Activated T-helper 17 cell treated with anti-CD3 and anti-CD28 coated beads, Interleukin-2, amount 50 U/mL, for 72 hours (primary cell): ENCODE measurements around the gene C9orf40. TPM values are rescaled to one million over a fixed set of nuclear protein-coding genes. Genes with fewer than 3 reads are reported as not detected.
A peak's percentile ranks its signal among the peaks of the same experiment; 100 is the strongest.

Source experiments
- ATAC-seq: fragments of 150-1000 bp; cut with Tn5 transposase; replicated peaks from 2 replicates; pipeline ENCODE4 v1.10.0; 2021; ENCODE audit warnings: mild to moderate bottlenecking, moderate library complexity
- H3K27ac Mint-ChIP-seq: one replicate; pipeline ENCODE4 v1.8.0; 2022; ENCODE audit warnings: mixed read lengths
- H3K27me3 Mint-ChIP-seq: one replicate; pipeline ENCODE4 v1.8.0; 2022; ENCODE audit warnings: mixed read lengths
- H3K36me3 Mint-ChIP-seq: one replicate; pipeline ENCODE4 v1.8.0; 2022; ENCODE audit warnings: low read depth, mild to moderate bottlenecking, mixed read lengths
- H3K4me1 Mint-ChIP-seq: one replicate; pipeline ENCODE4 v1.8.0; 2022; ENCODE audit warnings: mixed read lengths
- H3K4me3 Mint-ChIP-seq: one replicate; pipeline ENCODE4 v1.8.0; 2022; ENCODE audit warnings: mild to moderate bottlenecking, mixed read lengths
- H3K9me3 Mint-ChIP-seq: one replicate; pipeline ENCODE4 v1.8.0; 2022; ENCODE audit warnings: mixed read lengths
- total RNA-seq, 2 donors: library from RNA; stranded (reverse); gene quantifications; one replicate each; pipeline ENCODE4 v1.2.3, GENCODE V29; 2022

The C9orf40 gene
- total RNA-seq, 2 donors from 2014 or later: 10.4 to 21.3 TPM

- H3K36me3 Mint-ChIP-seq: peaks cover 6% of the 10 kb centered on the region
- no peaks in the 10 kb centered on the region for H3K9me3 Mint-ChIP-seq
- H3K4me1 Mint-ChIP-seq: peaks cover 3% of the 10 kb centered on the region
- no peaks in the 10 kb centered on the region for H3K27me3 Mint-ChIP-seq
- no peak for ATAC-seq
- H3K4me3 Mint-ChIP-seq: peak overlapping the region; percentile 88
- peak overlapping the region; percentile 84 for H3K27ac Mint-ChIP-seq
These were observed 581 bp upstream of the C9orf40 start for GRCh38 chr9:74953235-74953751.

GRCh38 chr9:74951725-74952151 is 974 bp downstream of the C9orf40 start:
- ATAC-seq: peak; percentile 61
- Mint-ChIP-seq H3K36me3 (peaks cover 16% of the 10 kb centered on the region), H3K27ac (peak overlapping the region; percentile 84), H3K9me3 (no peaks in the 10 kb centered on the region), H3K27me3 (no peaks in the 10 kb centered on the region), H3K4me1 (no peaks in the 10 kb centered on the region), H3K4me3 (peak overlapping the region; percentile 88)

GRCh38 chr9:74951107-74951720 is 1.5 kb downstream of the C9orf40 start:
- Mint-ChIP-seq H3K9me3 (no peaks in the 10 kb centered on the region), H3K4me1 (no peaks in the 10 kb centered on the region), H3K36me3 (peaks cover 20% of the 10 kb centered on the region), H3K4me3 (peak overlapping the region; percentile 88), H3K27ac (peak overlapping the region; percentile 84), H3K27me3 (no peaks in the 10 kb centered on the region)
- no peak for ATAC-seq

- H3K27me3 Mint-ChIP-seq: no peaks in the 10 kb centered on the region
- no peaks in the 10 kb centered on the region for H3K4me1 Mint-ChIP-seq
- no peaks in the 10 kb centered on the region for H3K9me3 Mint-ChIP-seq
- H3K36me3 Mint-ChIP-seq: peaks cover 20% of the 10 kb centered on the region
- peak overlapping the region; percentile 42 for H3K4me3 Mint-ChIP-seq
- no peak for ATAC-seq
- no peak overlapping the region for H3K27ac Mint-ChIP-seq
These were observed 2.6 kb downstream of the C9orf40 start for GRCh38 chr9:74949859-74950855.

GRCh38 chr9:74948937-74949336 is 3.8 kb downstream of the C9orf40 start:
- H3K4me1 Mint-ChIP-seq: no peaks in the 10 kb centered on the region
- H3K27me3 Mint-ChIP-seq: no peaks in the 10 kb centered on the region
- no peaks in the 10 kb centered on the region for H3K9me3 Mint-ChIP-seq
- H3K4me3 Mint-ChIP-seq: no peak overlapping the region
- no peak for ATAC-seq
- peaks cover 20% of the 10 kb centered on the region for H3K36me3 Mint-ChIP-seq
- no peak overlapping the region for H3K27ac Mint-ChIP-seq

GRCh38 chr9:74946686-74947085 is 6.0 kb downstream of the C9orf40 start:
- peaks cover 4% of the 10 kb centered on the region for H3K9me3 Mint-ChIP-seq
- no peak overlapping the region for H3K27ac Mint-ChIP-seq
- H3K4me1 Mint-ChIP-seq: peaks cover 11% of the 10 kb centered on the region
- H3K4me3 Mint-ChIP-seq: no peak overlapping the region
- peaks cover 20% of the 10 kb centered on the region for H3K36me3 Mint-ChIP-seq
- no peaks in the 10 kb centered on the region for H3K27me3 Mint-ChIP-seq
- no peak for ATAC-seq

GRCh38 chr9:74942801-74943200 is 9.9 kb downstream of the C9orf40 start:
- Mint-ChIP-seq H3K27me3 (no peaks in the 10 kb centered on the region), H3K9me3 (peaks cover 4% of the 10 kb centered on the region), H3K27ac (peak overlapping the region; percentile 82), H3K4me3 (peak overlapping the region; percentile 41), H3K36me3 (peaks cover 10% of the 10 kb centered on the region), H3K4me1 (peaks cover 11% of the 10 kb centered on the region)
- ATAC-seq: peak; percentile 97

- H3K27me3 Mint-ChIP-seq: no peaks in the 10 kb centered on the region
- H3K9me3 Mint-ChIP-seq: peaks cover 4% of the 10 kb centered on the region
- no peak overlapping the region for H3K4me3 Mint-ChIP-seq
- H3K27ac Mint-ChIP-seq: no peak overlapping the region
- ATAC-seq: no peak
- peaks cover 11% of the 10 kb centered on the region for H3K4me1 Mint-ChIP-seq
- no peaks in the 10 kb centered on the region for H3K36me3 Mint-ChIP-seq
These were observed 12.1 kb downstream of the C9orf40 start for GRCh38 chr9:74940600-74940999.

GRCh38 chr9:74935008-74935407 is 17.7 kb downstream of the C9orf40 start:
- Mint-ChIP-seq H3K4me1 (no peaks in the 10 kb centered on the region), H3K27me3 (no peaks in the 10 kb centered on the region), H3K27ac (no peak overlapping the region), H3K4me3 (no peak overlapping the region), H3K36me3 (no peaks in the 10 kb centered on the region), H3K9me3 (peaks cover 5% of the 10 kb centered on the region)
- no peak for ATAC-seq

- H3K9me3 Mint-ChIP-seq: no peaks in the 10 kb centered on the region
- no peak overlapping the region for H3K4me3 Mint-ChIP-seq
- no peaks in the 10 kb centered on the region for H3K36me3 Mint-ChIP-seq
- H3K27ac Mint-ChIP-seq: no peak overlapping the region
- no peak for ATAC-seq
- no peaks in the 10 kb centered on the region for H3K4me1 Mint-ChIP-seq
- H3K27me3 Mint-ChIP-seq: peaks cover under 1% of the 10 kb centered on the region
These were observed 31.0 kb downstream of the C9orf40 start for GRCh38 chr9:74921737-74922136.

- ATAC-seq: no peak
- Mint-ChIP-seq H3K4me3 (no peak overlapping the region), H3K27me3 (no peaks in the 10 kb centered on the region), H3K27ac (no peak overlapping the region), H3K9me3 (no peaks in the 10 kb centered on the region), H3K36me3 (no peaks in the 10 kb centered on the region), H3K4me1 (no peaks in the 10 kb centered on the region)
These were observed 31.6 kb downstream of the C9orf40 start for GRCh38 chr9:74920944-74921626.

GRCh38 chr9:74910036-74910435 is 42.7 kb downstream of the C9orf40 start:
- H3K4me1 Mint-ChIP-seq: no peaks in the 10 kb centered on the region
- H3K36me3 Mint-ChIP-seq: no peaks in the 10 kb centered on the region
- peaks cover 28% of the 10 kb centered on the region for H3K27me3 Mint-ChIP-seq
- no peak overlapping the region for H3K4me3 Mint-ChIP-seq
- H3K27ac Mint-ChIP-seq: no peak overlapping the region
- peaks cover 10% of the 10 kb centered on the region for H3K9me3 Mint-ChIP-seq
- no peak for ATAC-seq

GRCh38 chr9:74908665-74909064 is 44.0 kb downstream of the C9orf40 start:
- Mint-ChIP-seq H3K9me3 (peaks cover 10% of the 10 kb centered on the region), H3K36me3 (no peaks in the 10 kb centered on the region), H3K27me3 (peaks cover 28% of the 10 kb centered on the region), H3K27ac (no peak overlapping the region), H3K4me3 (no peak overlapping the region), H3K4me1 (no peaks in the 10 kb centered on the region)
- no peak for ATAC-seq

- Mint-ChIP-seq H3K27me3 (peaks cover 28% of the 10 kb centered on the region), H3K9me3 (peaks cover 10% of the 10 kb centered on the region), H3K4me1 (no peaks in the 10 kb centered on the region), H3K36me3 (no peaks in the 10 kb centered on the region), H3K4me3 (no peak overlapping the region), H3K27ac (no peak overlapping the region)
- no peak for ATAC-seq
These were observed 45.6 kb downstream of the C9orf40 start for GRCh38 chr9:74907085-74907484.
